Mesenchymal stem cell (in vitro differentiated cells and primary cell): ENCODE data around the gene SH3TC2.

Source experiments
- DNase-seq: peaks from one replicate; pipeline ENCODE4 v3.0.0-alpha.2; 2013
- H2AFZ ChIP-seq: one replicate; pipeline ENCODE4 v1.6.1; 2013; ENCODE audit warnings: low read depth, mild to moderate bottlenecking, control low read depth, inconsistent platforms, low read length, moderate library complexity
- H2AK5ac ChIP-seq: 2 replicates; pipeline ENCODE4 v1.6.1; 2013; ENCODE audit warnings: low read length, moderate library complexity, mild to moderate bottlenecking, inconsistent platforms; ENCODE audit not compliant: severe bottlenecking
- H2BK120ac ChIP-seq: one replicate; pipeline ENCODE4 v1.6.1; 2013; ENCODE audit warnings: low read depth, mild to moderate bottlenecking, inconsistent platforms, low read length, moderate library complexity
- H2BK12ac ChIP-seq, 2 experiments: one replicate each; pipeline ENCODE4 v1.6.1; 2013; ENCODE audit warnings: inconsistent platforms in 2 of 2, low read length in 2 of 2, mild to moderate bottlenecking in 2 of 2, moderate library complexity in 2 of 2, control low read depth in 1 of 2
- H2BK15ac ChIP-seq: one replicate; pipeline ENCODE4 v1.6.1; 2013; ENCODE audit warnings: mild to moderate bottlenecking, low read depth, inconsistent platforms; ENCODE audit not compliant: poor library complexity, severe bottlenecking
- H2BK5ac ChIP-seq: 2 replicates; pipeline ENCODE4 v1.6.1; 2013; ENCODE audit warnings: low read depth, mild to moderate bottlenecking, low read length, control low read depth, inconsistent platforms; ENCODE audit not compliant: poor library complexity, severe bottlenecking
- H3K14ac ChIP-seq, 2 experiments: one replicate each; pipeline ENCODE4 v1.6.1; 2013; ENCODE audit warnings: inconsistent platforms in 2 of 2, low read length in 2 of 2, control low read depth in 1 of 2, mild to moderate bottlenecking in 1 of 2, moderate library complexity in 1 of 2
- H3K18ac ChIP-seq, 2 experiments: one replicate each; pipeline ENCODE4 v1.6.1; 2013; ENCODE audit warnings: inconsistent platforms in 2 of 2, low read length in 2 of 2, control low read depth in 1 of 2, low read depth in 1 of 2, mild to moderate bottlenecking in 1 of 2
- H3K23ac ChIP-seq, 2 experiments: one replicate each; pipeline ENCODE4 v1.6.1; 2013; ENCODE audit warnings: inconsistent platforms in 2 of 2, low read length in 2 of 2, mild to moderate bottlenecking in 2 of 2, moderate library complexity in 2 of 2, control low read depth in 1 of 2
- H3K27ac ChIP-seq: 2 replicates; pipeline ENCODE4 v1.5.1; 2013; ENCODE audit warnings: mild to moderate bottlenecking, moderate library complexity, low read length, control low read depth, inconsistent platforms; ENCODE audit not compliant: poor library complexity, severe bottlenecking
- H3K27me3 ChIP-seq, 2 experiments: 2 replicates each; pipeline versions ENCODE4 v1.6.1 to v1.7.0; 2013; ENCODE audit warnings: low read length in 2 of 2, mild to moderate bottlenecking in 2 of 2, moderate library complexity in 2 of 2, control low read depth in 1 of 2, inconsistent platforms in 1 of 2; ENCODE audit not compliant: control insufficient read depth in 1 of 2, insufficient read depth in 1 of 2
- H3K36me3 ChIP-seq, 2 experiments: 2 replicates each; pipeline versions ENCODE4 v1.6.1 to v1.7.0; 2013; ENCODE audit warnings: low read length in 2 of 2, control low read depth in 1 of 2, inconsistent platforms in 1 of 2, low read depth in 1 of 2, mild to moderate bottlenecking in 1 of 2; ENCODE audit not compliant: insufficient read depth in 2 of 2, control insufficient read depth in 1 of 2
- H3K4ac ChIP-seq, 2 experiments: one replicate each; pipeline ENCODE4 v1.6.1; 2013; ENCODE audit warnings: inconsistent platforms in 2 of 2, low read length in 2 of 2, mild to moderate bottlenecking in 2 of 2, moderate library complexity in 2 of 2, control low read depth in 1 of 2, low read depth in 1 of 2
- H3K4me1 ChIP-seq: 2 replicates; pipeline ENCODE4 v1.6.1; 2013; ENCODE audit warnings: low read depth, low read length, control low read depth; ENCODE audit not compliant: control insufficient read depth, insufficient read depth
- H3K4me2 ChIP-seq: 2 replicates; pipeline ENCODE4 v1.6.1; 2013; ENCODE audit warnings: low read length, mild to moderate bottlenecking, inconsistent platforms; ENCODE audit not compliant: poor library complexity, severe bottlenecking
- H3K4me3 ChIP-seq, 2 experiments: 2 replicates each; pipeline versions ENCODE4 v1.5.1 to v1.7.0; 2013; ENCODE audit warnings: low read length in 2 of 2, mild to moderate bottlenecking in 2 of 2, control low read depth in 1 of 2, low read depth in 1 of 2; ENCODE audit not compliant: insufficient read depth in 1 of 2
- H3K79me1 ChIP-seq: replicated peaks from 2 replicates; pipeline ENCODE4 v1.6.1; 2013; ENCODE audit warnings: mild to moderate bottlenecking, control low read depth, low read length, inconsistent platforms; ENCODE audit not compliant: poor library complexity, severe bottlenecking
- H3K9ac ChIP-seq: 2 replicates; pipeline ENCODE4 v1.7.0; 2013; ENCODE audit warnings: mild to moderate bottlenecking, low read length, moderate library complexity
- H3K9me3 ChIP-seq: 2 replicates; pipeline ENCODE4 v1.7.0; 2013; ENCODE audit warnings: mild to moderate bottlenecking, low read length; ENCODE audit not compliant: control insufficient read depth
- H4K8ac ChIP-seq: one replicate; pipeline ENCODE4 v1.6.1; 2013; ENCODE audit warnings: inconsistent platforms, mild to moderate bottlenecking, low read length, moderate library complexity
- H4K91ac ChIP-seq: one replicate; pipeline ENCODE4 v1.6.1; 2013; ENCODE audit warnings: mild to moderate bottlenecking, low read length, inconsistent platforms
- WGBS: methylation state at CpG from one replicate; pipeline ENCODE4 v1.1.7; 2013; ENCODE audit warnings: mixed read lengths; 5-methylcytosine and 5-hydroxymethylcytosine counted together

The SH3TC2 gene

DNA sequence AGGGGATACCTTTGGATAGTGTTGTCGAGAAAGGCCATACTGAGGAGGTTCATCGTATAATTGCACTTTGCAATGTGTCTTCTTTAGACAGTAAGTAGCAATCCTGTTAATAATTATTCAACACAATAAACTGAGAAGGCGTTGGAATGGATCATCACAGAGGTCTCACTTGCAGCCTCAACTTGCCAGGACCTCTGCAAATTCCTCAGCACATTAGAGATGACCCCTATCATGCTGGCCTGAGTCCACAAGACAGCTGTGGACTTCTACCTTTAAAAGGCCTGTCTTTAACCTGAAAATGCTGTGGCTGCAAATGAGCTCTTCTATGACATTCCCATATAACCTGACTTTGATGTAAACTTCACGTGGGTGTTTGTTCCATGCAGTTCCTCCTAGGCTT is 14.1 kb downstream of the SH3TC2 start:
- Histone ChIP-seq H3K4me2 (no peak overlapping the region), H2BK12ac (no peak overlapping the region), H3K4me1 (peaks cover 6% of the 10 kb centered on the region), H3K27ac (peak overlapping the region; percentile 8), H3K4ac (no peak overlapping the region), H2AFZ (no peak overlapping the region), H3K23ac (no peak overlapping the region), H4K91ac (no peak overlapping the region), H2BK15ac (no peak overlapping the region), H3K27me3 (no peaks in the 10 kb centered on the region), H3K18ac (no peak overlapping the region), H3K4me3 (no peak overlapping the region), H2BK5ac (no peak overlapping the region), H2AK5ac (no peak overlapping the region), H3K9ac (no peak overlapping the region), H3K79me1 (no peaks in the 10 kb centered on the region), H3K9me3 (no peaks in the 10 kb centered on the region), H3K14ac (no peak overlapping the region), H3K36me3 (no peaks in the 10 kb centered on the region), H4K8ac (no peak overlapping the region), H2BK120ac (no peak overlapping the region)
- WGBS = 94% methylated on average over 4 of the region's 4 CpGs
- no peak for DNase-seq

- H3K9ac ChIP-seq = no peak overlapping the region
- 96% methylated on average over 2 of the region's 3 CpGs for WGBS
These were observed 15.4 kb downstream of the SH3TC2 start for GRCh38 chr5:149047462-149047861.

DNA sequence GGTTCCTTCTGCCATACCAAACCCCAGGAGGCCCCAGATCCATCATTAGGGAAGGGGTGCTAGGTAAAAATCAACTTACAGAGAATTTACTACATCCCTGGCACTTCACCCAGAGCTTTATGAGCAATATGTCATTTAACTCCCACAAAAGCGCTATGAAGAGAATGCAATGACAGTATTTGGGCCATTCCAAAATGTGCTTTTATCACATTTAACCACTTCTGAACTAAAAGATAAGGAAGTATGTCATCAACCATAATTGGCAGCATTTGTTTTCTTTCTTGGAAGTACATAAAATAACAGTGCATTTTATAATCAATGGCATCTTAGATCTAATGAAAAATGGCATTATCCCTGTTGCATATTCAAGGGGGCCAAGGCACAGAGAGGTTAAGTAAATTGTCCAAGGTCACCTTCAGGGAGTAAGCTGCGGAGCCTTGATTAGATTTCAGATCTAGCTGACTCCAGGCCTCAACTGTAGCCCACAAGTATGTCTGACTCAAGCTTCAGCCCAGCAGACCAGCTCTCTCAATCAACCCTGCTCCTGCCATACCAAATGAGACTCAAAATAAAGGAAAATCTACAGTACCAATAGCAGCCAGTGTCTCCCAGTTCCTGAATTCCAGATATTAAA is 16.5 kb downstream of the SH3TC2 start:
- peak; percentile 39 for DNase-seq
- WGBS = 88% methylated on average over 2 of the region's 2 CpGs

More at GRCh38 chr5:149047462-149047861, 15.4 kb downstream of the SH3TC2 start:
- Histone ChIP-seq H2AFZ (no peak overlapping the region), H3K4me2 (no peak overlapping the region), H3K27me3 (no peaks in the 10 kb centered on the region), H2BK15ac (no peak overlapping the region), H3K23ac (no peak overlapping the region), H3K9me3 (no peaks in the 10 kb centered on the region), H3K4ac (no peak overlapping the region), H3K79me1 (no peaks in the 10 kb centered on the region), H3K4me1 (peaks cover 4% of the 10 kb centered on the region), H3K36me3 (no peaks in the 10 kb centered on the region), H4K91ac (no peak overlapping the region), H3K18ac (no peak overlapping the region), H2AK5ac (no peak overlapping the region), H2BK5ac (no peak overlapping the region), H3K4me3 (no peak overlapping the region), H2BK12ac (no peak overlapping the region), H4K8ac (no peak overlapping the region), H2BK120ac (no peak overlapping the region), H3K27ac (no peak overlapping the region), H3K14ac (no peak overlapping the region)
- no peak for DNase-seq

GRCh38 chr5:149045089-149045460 is 17.8 kb downstream of the SH3TC2 start:
- H3K4me3 ChIP-seq = no peak overlapping the region
- DNase-seq = no peak
- H3K23ac ChIP-seq = no peak overlapping the region
- H2AK5ac ChIP-seq = no peak overlapping the region
- H3K9ac ChIP-seq = no peak overlapping the region
- no peak overlapping the region for H3K4me2 ChIP-seq
- no peak overlapping the region for H3K4ac ChIP-seq
- H2AFZ ChIP-seq = no peak overlapping the region
- no peak overlapping the region for H2BK12ac ChIP-seq
- no peaks in the 10 kb centered on the region for H3K9me3 ChIP-seq
- no peaks in the 10 kb centered on the region for H3K79me1 ChIP-seq
- H4K91ac ChIP-seq = no peak overlapping the region
- no peaks in the 10 kb centered on the region for H3K36me3 ChIP-seq
- no peak overlapping the region for H2BK15ac ChIP-seq
- H3K14ac ChIP-seq = no peak overlapping the region
- H3K27me3 ChIP-seq = no peaks in the 10 kb centered on the region
- no peak overlapping the region for H4K8ac ChIP-seq
- H3K27ac ChIP-seq = no peak overlapping the region
- no peak overlapping the region for H2BK5ac ChIP-seq
- no peak overlapping the region for H3K18ac ChIP-seq
- H3K4me1 ChIP-seq = peaks cover 4% of the 10 kb centered on the region
- no peak overlapping the region for H2BK120ac ChIP-seq

More for the DNA sequence above, 16.5 kb downstream of the SH3TC2 start:
- no peak overlapping the region for H3K4me2 ChIP-seq
- H4K91ac ChIP-seq = no peak overlapping the region
- H3K14ac ChIP-seq = no peak overlapping the region
- H3K18ac ChIP-seq = peak overlapping the region in 1 of 2 experiments; percentile 22
- peaks cover 4% of the 10 kb centered on the region for H3K4me1 ChIP-seq
- H2AFZ ChIP-seq = no peak overlapping the region
- H3K23ac ChIP-seq = no peak overlapping the region
- H2BK12ac ChIP-seq = no peak overlapping the region
- H2BK120ac ChIP-seq = no peak overlapping the region
- H3K4ac ChIP-seq = no peak overlapping the region
- H3K36me3 ChIP-seq = no peaks in the 10 kb centered on the region
- H2BK5ac ChIP-seq = no peak overlapping the region
- no peak overlapping the region for H2BK15ac ChIP-seq
- H3K79me1 ChIP-seq = no peaks in the 10 kb centered on the region
- H3K4me3 ChIP-seq = no peak overlapping the region
- H4K8ac ChIP-seq = no peak overlapping the region
- H2AK5ac ChIP-seq = no peak overlapping the region
- no peak overlapping the region for H3K27ac ChIP-seq
- H3K27me3 ChIP-seq = no peaks in the 10 kb centered on the region
- no peaks in the 10 kb centered on the region for H3K9me3 ChIP-seq
- H3K9ac ChIP-seq = no peak overlapping the region
